ENCODE data around the gene RLN3.

- no peak for TF ChIP-seq NFRKB (IDR thresholded peaks at IDR 0.05)
- TF ChIP-seq LEF1 (IDR thresholded peaks at IDR 0.05; ENCODE audit: borderline replicate concordance): no peak
- TF ChIP-seq SP1 (IDR thresholded peaks at IDR 0.05): no peak
- no peak for TF ChIP-seq L3MBTL2 (conservative IDR thresholded peaks at IDR 0.05)
- TF ChIP-seq ELF4 (IDR thresholded peaks at IDR 0.05): no peak
- TF ChIP-seq FOXA1 (IDR thresholded peaks at IDR 0.05): no peak
- TF ChIP-seq, protein P1, sequence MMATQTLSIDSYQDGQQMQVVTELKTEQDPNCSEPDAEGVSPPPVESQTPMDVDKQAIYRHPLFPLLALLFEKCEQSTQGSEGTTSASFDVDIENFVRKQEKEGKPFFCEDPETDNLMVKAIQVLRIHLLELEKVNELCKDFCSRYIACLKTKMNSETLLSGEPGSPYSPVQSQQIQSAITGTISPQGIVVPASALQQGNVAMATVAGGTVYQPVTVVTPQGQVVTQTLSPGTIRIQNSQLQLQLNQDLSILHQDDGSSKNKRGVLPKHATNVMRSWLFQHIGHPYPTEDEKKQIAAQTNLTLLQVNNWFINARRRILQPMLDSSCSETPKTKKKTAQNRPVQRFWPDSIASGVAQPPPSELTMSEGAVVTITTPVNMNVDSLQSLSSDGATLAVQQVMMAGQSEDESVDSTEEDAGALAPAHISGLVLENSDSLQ (IDR thresholded peaks at IDR 0.05): no peak
- TF ChIP-seq FOXM1 (IDR thresholded peaks at IDR 0.05; ENCODE audit: borderline replicate concordance): no peak
Measured at GRCh38 chr19:13979244-13979615, 48.7 kb upstream of the RLN3 start.

All from HEK293T (cell line).